Measurements from ENCODE around the gene RFNG.

GRCh38 chr17:82049106-82049505, 2.5 kb downstream of the RFNG start:
- TF ChIP-seq, protein P1, sequence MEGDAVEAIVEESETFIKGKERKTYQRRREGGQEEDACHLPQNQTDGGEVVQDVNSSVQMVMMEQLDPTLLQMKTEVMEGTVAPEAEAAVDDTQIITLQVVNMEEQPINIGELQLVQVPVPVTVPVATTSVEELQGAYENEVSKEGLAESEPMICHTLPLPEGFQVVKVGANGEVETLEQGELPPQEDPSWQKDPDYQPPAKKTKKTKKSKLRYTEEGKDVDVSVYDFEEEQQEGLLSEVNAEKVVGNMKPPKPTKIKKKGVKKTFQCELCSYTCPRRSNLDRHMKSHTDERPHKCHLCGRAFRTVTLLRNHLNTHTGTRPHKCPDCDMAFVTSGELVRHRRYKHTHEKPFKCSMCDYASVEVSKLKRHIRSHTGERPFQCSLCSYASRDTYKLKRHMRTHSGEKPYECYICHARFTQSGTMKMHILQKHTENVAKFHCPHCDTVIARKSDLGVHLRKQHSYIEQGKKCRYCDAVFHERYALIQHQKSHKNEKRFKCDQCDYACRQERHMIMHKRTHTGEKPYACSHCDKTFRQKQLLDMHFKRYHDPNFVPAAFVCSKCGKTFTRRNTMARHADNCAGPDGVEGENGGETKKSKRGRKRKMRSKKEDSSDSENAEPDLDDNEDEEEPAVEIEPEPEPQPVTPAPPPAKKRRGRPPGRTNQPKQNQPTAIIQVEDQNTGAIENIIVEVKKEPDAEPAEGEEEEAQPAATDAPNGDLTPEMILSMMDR (IDR thresholded peaks at IDR 0.05), result no peak
- no peak for TF ChIP-seq POLR2AphosphoS5 (IDR thresholded peaks at IDR 0.05)

Data from transverse colon (tissue), 4 donors.